ENCODE results near the gene PROSER2. TPM values are rescaled to one million over a fixed set of nuclear protein-coding genes. Genes with fewer than 3 reads are reported as not detected.
"Not testable (repeated sequence)": the region's sequence is repeated elsewhere in the genome, so short reads cannot be mapped to it uniquely, and the experiment has no call there.

PROSER2 gene
- total RNA-seq, 1 donor from 2014 or later: not detected

DNA sequence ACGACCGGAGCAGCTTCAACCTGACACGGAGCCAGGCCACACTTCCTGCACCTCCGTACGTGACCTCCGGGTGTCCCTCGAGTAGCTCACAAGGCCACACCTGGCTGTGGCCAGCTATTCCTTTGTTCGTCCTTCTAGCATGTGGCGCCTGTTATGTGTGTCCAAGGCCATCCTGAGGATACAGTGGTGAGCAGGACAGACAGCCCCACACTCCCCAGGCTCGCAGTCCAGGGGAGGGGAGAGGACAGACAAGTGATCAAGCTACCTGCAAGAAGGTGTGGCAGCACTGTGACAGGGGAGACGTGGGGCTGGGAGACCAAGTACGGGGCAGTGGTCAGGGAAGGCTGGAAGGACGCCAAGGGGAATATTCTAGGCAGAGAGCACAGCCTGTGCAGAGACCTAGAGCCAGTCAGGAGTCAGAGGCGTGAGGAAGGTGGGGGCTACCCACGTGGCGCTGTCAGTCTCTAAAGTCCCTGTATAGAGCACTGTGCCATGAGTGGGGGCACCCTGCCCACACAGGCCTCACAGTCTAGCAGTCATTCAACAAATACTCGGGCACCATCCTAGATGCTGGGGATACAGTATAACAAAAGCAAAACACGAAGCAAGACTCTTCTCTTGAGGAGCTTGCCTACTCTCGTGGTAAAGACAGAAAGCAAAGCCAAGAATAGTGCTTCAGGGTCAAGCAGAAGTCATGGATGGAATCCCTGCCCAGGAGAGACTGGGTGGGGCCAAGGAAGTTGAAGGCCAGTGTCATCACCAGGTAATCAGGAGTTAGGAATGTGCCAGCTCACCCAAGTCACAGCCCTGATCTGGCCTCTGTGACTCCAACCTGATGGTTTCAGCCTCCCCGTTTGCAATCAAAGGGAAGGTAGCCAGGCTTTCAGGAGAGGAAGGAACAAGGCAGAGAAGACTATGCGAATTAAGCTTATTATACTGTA lies 58.6 kb downstream of the PROSER2 start:
- intact Hi-C loops (cut with micrococcal nuclease): no loop called here

GRCh38 chr10:11882646-11883375 lies 59.7 kb downstream of the PROSER2 start:
- intact Hi-C loops (cut with micrococcal nuclease): no loop called here

GRCh38 chr10:11884706-11885423 lies 61.7 kb downstream of the PROSER2 start:
- intact Hi-C loops (cut with micrococcal nuclease): no loop called here

- intact Hi-C loops (cut with micrococcal nuclease): no loop called here
Measured at GRCh38 chr10:11885437-11886137, 62.4 kb downstream of the PROSER2 start.

GRCh38 chr10:11886138-11886474 lies 63.0 kb downstream of the PROSER2 start:
- intact Hi-C loops (cut with micrococcal nuclease): no loop called here

GRCh38 chr10:11886851-11887250 lies 63.7 kb downstream of the PROSER2 start:
- intact Hi-C loops (cut with micrococcal nuclease): no loop called here

GRCh38 chr10:11887381-11888227 lies 64.4 kb downstream of the PROSER2 start:
- intact Hi-C loops (cut with micrococcal nuclease): no loop called here

DNA sequence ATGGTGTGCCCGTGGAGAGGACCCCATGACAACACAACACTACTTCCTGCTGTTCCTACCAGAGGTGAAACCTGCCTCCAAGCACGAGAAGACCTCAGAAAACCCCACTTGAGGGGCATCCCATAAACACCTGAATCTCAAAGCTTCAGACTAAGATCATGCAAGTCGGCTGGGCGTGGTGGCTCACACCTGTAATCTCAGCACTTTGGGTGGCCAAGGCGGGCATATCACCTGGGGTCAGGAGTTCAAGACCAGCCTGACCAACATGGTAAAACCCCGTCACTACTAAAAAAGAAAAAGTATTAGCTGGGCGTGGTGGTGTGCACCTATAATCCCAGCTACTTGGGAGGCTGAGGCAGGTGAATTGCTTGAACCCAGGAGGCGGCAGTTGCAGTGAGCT lies 66.1 kb downstream of the PROSER2 start:
- intact Hi-C loops (cut with micrococcal nuclease): not testable (repeated sequence)

DNA sequence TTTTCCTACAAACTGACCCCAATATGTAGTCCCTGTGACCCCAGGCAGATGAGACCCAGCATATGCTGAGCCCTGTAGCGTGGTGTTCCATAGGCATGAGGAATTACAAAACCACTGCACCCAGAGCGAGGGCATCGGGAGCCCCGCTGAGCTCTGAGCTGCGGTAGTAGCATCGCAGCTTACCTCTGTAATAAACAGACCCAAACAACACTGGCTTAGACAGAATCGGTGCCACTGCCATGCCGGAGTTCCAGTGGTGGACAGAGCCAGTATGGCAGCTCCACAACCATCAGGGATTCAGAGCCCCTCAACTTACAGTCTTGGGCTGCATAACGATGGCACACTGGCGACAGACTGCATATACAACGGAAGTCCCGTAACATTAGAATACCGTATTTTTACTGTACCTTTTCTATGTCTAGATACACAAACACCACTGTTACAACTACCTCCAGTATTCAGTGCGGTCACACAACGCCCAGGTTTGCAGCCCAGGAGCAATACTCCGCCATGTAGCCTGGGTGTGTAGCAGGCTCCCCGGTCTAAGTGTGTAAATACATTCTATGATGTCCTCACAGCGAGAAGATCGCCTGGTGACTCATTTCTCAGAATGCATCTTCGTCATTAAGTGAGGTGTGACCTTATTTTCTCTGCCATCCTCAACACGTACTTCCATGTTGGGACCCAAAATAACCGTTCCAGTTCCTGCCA lies 68.8 kb downstream of the PROSER2 start:
- intact Hi-C loops (cut with micrococcal nuclease): no loop called here

DNA sequence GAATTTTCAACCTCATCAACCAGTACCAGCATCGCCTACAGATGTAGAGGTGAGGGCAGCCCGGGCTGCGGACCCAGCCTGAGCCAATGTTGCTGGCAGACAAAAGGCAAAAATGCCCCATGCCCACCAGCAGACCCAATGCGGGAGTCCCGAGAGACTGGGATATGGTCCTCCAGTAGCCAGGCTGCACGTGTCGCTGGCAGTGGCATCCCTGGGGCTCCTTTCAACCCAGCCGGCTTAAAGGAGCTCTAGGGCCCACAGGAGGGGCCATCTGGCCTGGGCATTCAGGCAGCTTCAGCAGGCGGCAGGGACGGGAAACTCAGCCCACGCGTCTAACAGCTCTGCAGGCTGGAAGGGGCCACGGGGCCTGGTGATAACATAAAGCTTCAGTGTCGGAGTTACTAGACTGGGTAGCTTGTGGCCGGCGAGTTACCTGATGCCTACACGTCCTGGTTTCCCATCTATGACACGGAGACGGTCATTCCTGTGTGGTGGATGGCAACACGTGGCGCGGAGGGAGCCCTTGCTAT lies 70.7 kb downstream of the PROSER2 start:
- intact Hi-C loops (cut with micrococcal nuclease): no loop called here

DNA sequence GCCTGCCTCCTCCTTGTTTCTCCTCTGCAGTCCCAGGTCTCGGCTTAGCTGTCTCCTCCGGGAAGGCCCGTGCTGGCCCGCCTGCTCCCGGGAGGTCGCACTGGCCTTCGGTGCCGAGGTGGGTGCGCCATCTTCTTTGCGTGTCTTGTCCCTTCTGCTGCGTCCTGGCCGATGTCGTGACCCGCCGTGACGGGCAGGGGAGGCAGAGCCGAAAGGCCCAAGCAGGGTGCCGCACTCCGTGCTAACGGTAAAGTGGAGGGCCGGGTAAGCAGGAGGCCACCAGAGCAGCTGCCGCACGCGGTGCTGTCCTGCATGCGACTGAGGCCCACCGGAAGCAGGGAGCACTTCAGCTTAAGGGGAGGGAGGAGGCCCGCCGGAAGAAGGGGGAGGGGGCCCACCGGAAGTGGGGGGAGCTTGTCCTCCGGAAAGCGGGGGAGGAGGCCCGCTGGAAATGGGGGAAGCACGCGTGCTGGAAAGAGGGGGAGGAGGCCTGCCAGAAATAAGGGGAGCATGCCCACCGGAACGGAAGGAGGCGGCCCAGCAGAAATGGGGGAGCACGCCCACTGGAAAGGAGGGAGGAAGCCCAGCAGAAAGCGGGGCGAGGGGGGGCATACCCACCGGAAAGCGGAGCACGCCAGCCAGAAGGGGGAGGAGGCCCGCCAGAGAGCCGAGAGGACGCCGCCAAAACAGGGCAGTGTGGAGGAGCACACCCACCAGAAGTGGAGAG lies 71.4 kb downstream of the PROSER2 start:
- intact Hi-C loops (cut with micrococcal nuclease): no loop called here

GRCh38 chr10:11895108-11895466 lies 71.9 kb downstream of the PROSER2 start:
- intact Hi-C loops (cut with micrococcal nuclease): no loop called here

- intact Hi-C loops (cut with micrococcal nuclease): no loop called here
Measured at GRCh38 chr10:11895598-11895997, 72.4 kb downstream of the PROSER2 start.

DNA sequence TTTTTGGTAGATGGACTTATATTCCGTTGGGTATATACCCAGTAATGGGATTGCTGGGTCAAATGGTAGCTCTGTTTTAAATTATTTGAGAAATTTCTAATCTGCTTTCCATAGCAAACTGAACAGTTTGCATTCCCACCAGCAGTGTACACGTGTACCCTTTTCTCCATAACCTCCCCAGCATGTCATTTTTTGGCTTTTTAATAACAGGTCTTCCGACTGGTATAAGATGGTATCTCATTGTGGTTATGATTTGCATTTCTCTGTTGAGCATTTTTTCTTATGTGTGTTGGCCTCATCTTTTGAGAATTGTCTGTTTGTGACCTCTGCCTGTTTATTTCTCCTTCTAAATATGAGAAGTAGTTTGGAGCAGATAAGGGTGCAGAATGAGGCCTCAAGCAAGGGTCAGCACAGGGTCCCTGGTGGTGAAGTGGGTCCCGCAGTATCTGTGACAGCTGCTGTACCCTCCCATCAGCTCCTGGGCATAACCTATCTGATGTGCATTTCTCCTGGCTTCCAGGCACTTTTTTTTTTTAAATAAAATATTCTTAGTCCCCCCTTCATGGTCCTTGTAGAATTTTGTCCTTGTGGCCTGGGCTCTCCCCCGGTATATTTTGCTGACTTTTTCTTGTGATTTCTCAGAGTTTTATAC lies 73.5 kb downstream of the PROSER2 start:
- intact Hi-C loops (cut with micrococcal nuclease): no loop called here

- intact Hi-C loops (cut with micrococcal nuclease): no loop called here
Measured at GRCh38 chr10:11898033-11898371, 74.8 kb downstream of the PROSER2 start.

DNA sequence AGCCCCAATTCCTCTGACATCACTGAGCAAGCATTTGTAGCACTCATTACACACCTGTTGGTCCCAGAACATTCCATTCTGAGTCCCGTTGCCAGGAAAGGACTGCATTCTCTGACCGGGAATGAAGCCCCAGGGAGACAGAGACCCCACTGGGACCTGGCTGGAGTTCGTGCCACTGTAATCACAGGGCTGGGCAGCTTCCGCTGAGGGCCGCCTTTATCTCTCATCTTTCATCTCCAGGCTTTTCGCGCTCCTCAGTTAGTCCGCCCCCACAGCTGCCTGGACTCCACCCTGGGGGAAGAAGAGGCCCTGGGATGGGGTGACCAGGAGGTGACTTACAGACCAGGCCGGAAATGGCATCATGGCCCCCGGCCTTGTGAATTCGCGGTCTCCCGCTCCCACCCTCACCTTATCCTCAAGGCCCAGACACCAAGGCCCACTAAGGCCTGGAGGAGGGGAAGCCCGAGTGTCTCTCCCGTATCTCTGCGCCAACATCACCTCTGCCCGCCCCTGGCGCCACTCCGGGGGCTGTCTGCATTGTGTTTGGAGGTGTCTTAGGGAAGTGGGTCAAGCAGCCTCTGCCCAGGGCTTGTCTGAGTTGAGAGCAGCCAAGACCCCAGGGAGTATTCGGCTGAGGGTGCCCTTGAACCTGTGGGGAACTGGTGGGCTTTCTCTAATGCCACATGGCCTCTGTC lies 75.4 kb downstream of the PROSER2 start:
- intact Hi-C loops (cut with micrococcal nuclease): no loop called here

DNA sequence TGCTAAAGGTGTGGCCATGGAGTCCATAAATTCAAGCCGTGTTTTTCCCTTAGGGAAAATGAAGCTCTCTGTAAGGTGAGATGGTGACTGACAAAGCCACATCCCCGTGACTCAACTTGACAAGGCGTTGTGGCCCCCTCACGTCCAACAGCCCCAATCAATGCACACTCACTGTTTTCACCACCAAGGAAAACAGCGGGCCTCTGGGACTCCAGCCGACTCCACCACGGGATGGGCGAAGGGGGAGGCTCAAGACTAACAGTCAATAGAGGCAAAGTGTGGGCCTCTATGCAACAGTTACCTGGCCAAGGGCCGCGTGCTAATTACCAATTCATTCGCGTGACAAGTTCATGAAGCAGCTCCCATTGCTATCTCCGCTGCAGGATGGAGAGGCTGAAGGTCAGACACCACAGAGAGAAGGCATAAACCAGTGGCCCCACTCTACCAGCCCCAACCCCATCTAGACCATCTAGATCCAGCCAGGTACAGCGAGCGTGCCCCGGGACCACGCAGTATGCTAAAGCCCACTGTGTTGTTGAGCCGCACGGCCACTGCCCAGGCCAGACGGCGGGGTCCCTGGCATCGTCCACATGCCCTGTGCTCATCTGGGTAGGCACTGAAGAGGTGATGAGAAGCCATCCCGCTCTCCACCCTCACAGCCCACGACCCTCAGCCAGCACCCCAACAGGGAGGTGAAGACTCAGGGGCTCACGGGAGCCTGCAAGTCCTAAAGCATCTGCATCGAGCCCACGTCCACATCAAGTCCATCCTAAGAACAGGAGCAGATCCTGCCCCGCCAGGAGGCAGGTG lies 76.1 kb downstream of the PROSER2 start:
- intact Hi-C loops (cut with micrococcal nuclease): no loop called here

All from T-helper 1 cell treated with Interleukin-12 subunit alpha and Interleukin-12 subunit beta and Interleukin-4 antibody, amounts not matched to agents 30 ng/mL and 1 ng/mL, for 36 hours (primary cell).